ENCODE results near the gene CASP3. TPM values are rescaled to one million over a fixed set of nuclear protein-coding genes. Genes with fewer than 3 reads are reported as not detected.

The CASP3 gene
- polyA plus RNA-seq, 1 experiment = 20.5 TPM

DNA sequence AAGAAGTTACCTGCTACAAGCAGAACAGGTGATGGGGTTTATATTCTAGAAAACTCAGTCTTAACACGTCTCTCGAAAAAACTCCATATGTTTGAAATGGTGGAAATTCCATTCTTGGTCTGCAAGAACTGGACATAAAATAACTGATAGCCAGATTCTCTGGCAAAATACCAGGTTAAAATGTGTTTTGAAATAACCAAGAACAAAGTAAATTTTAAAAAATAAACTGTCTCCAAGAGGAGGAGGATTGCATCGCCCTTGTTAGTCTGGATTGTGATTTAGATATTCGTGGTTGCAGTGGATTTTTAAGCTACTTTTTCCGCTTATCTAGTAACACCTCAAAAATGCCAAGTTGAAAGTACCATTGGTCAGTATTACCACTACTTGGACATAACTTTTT, 43.8 kb upstream of the CASP3 start:
- ChIA-PET POLR2A (no interaction called here), CTCF (no interaction called here)
- Histone ChIP-seq H3K4me3 (ENCODE audit: low read depth, low read length) (no peak overlapping the region), H3K36me3 (ENCODE audit: control insufficient read depth, insufficient read depth, low read length) (no peaks in the 10 kb centered on the region), H3K27me3 (ENCODE audit: control insufficient read depth, insufficient read depth, low read length) (no peaks in the 10 kb centered on the region)
- no peak for DNase-seq (ENCODE audit: low read depth)
- no peak for TF ChIP-seq CTCF (IDR thresholded peaks at IDR 0.05; ENCODE audit: insufficient read depth, low read depth, low read length)

DNA sequence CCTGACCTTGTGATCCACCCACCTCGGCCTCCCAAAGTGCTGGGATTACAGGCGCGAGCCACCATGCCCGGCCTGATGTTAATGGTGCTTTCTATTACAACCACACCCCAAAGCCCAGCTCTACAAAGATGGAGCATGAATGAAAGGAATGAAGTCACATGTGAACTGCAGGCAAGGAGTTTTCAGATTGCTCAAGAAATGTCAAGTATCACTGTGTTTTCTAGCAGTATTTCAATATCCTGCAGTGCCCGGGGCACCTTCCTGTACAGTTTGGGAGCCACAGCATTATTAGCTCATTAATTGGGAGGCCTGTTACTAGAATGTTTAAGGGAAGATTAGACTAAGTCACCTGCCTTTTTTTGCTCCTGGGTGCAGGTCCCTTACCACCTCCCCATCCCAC, 40.4 kb upstream of the CASP3 start:
- Histone ChIP-seq H3K4me3 (ENCODE audit: low read depth, low read length) (no peak overlapping the region), H3K27me3 (ENCODE audit: control insufficient read depth, insufficient read depth, low read length) (no peaks in the 10 kb centered on the region), H3K36me3 (ENCODE audit: control insufficient read depth, insufficient read depth, low read length) (peaks cover 2% of the 10 kb centered on the region; the same call in 1 of the 2 replicates)
- ChIA-PET POLR2A (no interaction called here), CTCF (interaction anchor here (1.0 to 1.2 kb wide), 2 partner anchors 28 to 32 kb away, joined by 3 read pairs; no protein-coding TSS in a partner anchor)
- TF ChIP-seq CTCF (IDR thresholded peaks at IDR 0.05; ENCODE audit: insufficient read depth, low read depth, low read length) = no peak
- no peak for DNase-seq (ENCODE audit: low read depth)

DNA sequence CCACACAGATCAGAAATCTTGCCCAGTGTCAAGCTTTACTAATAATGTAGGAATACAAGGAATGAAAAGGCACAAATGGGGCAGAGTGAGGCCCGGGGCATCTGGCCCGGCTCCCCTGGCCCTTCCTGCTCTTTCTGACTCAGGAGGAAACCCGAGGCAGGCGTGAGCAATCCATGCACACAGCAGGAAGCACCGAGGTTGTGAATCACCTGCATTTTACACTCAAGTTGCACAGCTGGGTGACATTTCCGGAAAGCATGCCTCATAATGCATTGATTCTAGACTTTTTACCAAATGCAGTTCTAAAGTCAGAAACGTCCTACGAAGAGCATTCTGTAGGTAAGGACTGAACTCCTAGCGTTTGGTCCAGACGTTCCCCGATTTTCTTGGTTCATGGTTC, 39.2 kb upstream of the CASP3 start:
- peaks cover 2% of the 10 kb centered on the region; the same call in 1 of the 2 replicates for H3K36me3 ChIP-seq (ENCODE audit: control insufficient read depth, insufficient read depth, low read length)
- TF ChIP-seq CTCF (IDR thresholded peaks at IDR 0.05; ENCODE audit: insufficient read depth, low read depth, low read length) = no peak
- H3K4me3 ChIP-seq (ENCODE audit: low read depth, low read length) = no peak overlapping the region
- peak; percentile 68 for DNase-seq (ENCODE audit: low read depth)
- CTCF ChIA-PET = interaction anchor here (0.8 to 1.2 kb wide), 3 partner anchors 19 to 31 kb away, joined by 3 read pairs; no protein-coding TSS in a partner anchor
- POLR2A ChIA-PET = no interaction called here
- no peaks in the 10 kb centered on the region for H3K27me3 ChIP-seq (ENCODE audit: control insufficient read depth, insufficient read depth, low read length)

DNA sequence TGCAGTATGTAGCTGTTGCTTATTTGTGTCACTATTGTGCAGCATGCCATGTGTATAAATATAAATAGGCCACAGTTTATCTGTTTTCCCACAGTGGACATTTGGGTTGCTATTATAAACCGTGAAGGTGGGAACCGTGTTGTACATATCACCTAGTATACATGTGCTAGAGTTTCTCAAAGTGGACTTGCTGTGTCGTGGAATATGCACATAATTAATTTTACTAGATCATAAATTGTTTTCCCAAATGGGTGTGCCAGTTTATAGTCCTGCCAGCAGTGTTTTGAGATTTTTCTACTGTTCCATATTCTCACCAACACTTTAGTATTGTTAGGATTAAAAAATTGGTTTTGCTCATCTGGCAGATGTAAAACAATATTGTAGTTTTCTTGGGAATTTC, 38.8 kb upstream of the CASP3 start:
- Histone ChIP-seq H3K36me3 (ENCODE audit: control insufficient read depth, insufficient read depth, low read length) (peaks cover 2% of the 10 kb centered on the region; the same call in 1 of the 2 replicates), H3K27me3 (ENCODE audit: control insufficient read depth, insufficient read depth, low read length) (no peaks in the 10 kb centered on the region), H3K4me3 (ENCODE audit: low read depth, low read length) (no peak overlapping the region)
- no peak for DNase-seq (ENCODE audit: low read depth)
- POLR2A ChIA-PET = no interaction called here
- CTCF ChIA-PET = no interaction called here
- no peak for TF ChIP-seq CTCF (IDR thresholded peaks at IDR 0.05; ENCODE audit: insufficient read depth, low read depth, low read length)

- CTCF ChIA-PET = interaction anchor here (1.0 to 1.3 kb wide), 3 partner anchors 11 to 20 kb away, joined by 3 to 4 read pairs (median 3); no protein-coding TSS in a partner anchor
- Histone ChIP-seq H3K4me3 (ENCODE audit: low read depth, low read length) (no peak overlapping the region), H3K27me3 (ENCODE audit: control insufficient read depth, insufficient read depth, low read length) (no peaks in the 10 kb centered on the region), H3K36me3 (ENCODE audit: control insufficient read depth, insufficient read depth, low read length) (peaks cover 2% of the 10 kb centered on the region; the same call in 1 of the 2 replicates)
- POLR2A ChIA-PET = no interaction called here
- no peak for DNase-seq (ENCODE audit: low read depth)
- TF ChIP-seq CTCF (IDR thresholded peaks at IDR 0.05; ENCODE audit: insufficient read depth, low read depth, low read length) = no peak
These were observed 35.4 kb upstream of the CASP3 start for GRCh38 chr4:184684491-184685189.

All from BJ (cell line).